ENCODE measurements around the gene TGOLN2. TPM values are rescaled to one million over a fixed set of nuclear protein-coding genes. Genes with fewer than 3 reads are reported as not detected.

Gene TGOLN2
- total and polyA plus RNA-seq, 2 of the 13 experiments (the other 11 are each of a cell fraction or from before 2014, with no cell fraction given), result 99.6 to 155 TPM

DNA sequence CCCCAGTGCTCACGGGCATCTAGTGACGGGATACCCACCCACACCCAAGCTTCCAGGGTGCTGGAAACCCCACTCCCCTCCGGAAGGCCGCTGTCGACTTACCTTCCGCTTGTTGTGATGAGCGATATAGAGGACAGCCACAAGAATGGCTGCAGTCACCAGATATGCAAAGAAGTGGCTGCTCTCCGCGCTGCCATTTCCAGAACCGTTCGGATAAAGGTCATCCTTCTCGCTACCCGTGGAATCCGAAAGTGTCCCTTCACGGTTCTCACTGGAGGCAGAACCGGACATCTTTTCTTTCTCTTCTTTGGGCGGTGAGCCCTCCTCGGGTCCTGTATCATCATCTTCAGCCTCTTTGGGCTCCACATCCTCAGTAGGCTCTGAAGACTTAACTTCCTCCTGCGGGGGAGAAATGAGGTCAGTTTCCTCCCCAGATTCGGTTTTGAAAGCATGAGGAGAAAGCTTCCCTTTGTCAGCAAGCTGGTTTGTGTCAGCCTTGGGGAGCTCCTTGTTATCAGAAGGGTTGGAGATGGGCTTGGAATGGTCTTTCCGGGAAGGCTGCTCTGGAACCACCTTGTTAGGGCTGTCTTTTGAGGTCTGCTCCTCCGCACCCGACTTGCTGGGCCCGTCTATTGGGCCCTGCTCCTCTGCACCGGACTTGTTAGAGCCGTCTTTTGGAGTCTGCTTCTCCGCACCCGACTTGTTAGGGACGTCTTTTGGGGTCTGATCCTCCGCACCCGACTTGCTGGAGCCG lies 1.2 kb downstream of the TGOLN2 start (continued):
- TF ChIP-seq MEIS2 (CRISPR knock-in tag; IDR thresholded peaks at IDR 0.05), result 0 out of 2 replicates have a peak, but pooled peaks have one; percentile 23
- peak; percentile 61 for TF ChIP-seq ZNF121 (CRISPR knock-in tag; IDR thresholded peaks at IDR 0.05)
- TF ChIP-seq ZFP37 (CRISPR knock-in tag; IDR thresholded peaks at IDR 0.05; ENCODE audit: borderline replicate concordance), result no peak
- TF ChIP-seq, protein P1, sequence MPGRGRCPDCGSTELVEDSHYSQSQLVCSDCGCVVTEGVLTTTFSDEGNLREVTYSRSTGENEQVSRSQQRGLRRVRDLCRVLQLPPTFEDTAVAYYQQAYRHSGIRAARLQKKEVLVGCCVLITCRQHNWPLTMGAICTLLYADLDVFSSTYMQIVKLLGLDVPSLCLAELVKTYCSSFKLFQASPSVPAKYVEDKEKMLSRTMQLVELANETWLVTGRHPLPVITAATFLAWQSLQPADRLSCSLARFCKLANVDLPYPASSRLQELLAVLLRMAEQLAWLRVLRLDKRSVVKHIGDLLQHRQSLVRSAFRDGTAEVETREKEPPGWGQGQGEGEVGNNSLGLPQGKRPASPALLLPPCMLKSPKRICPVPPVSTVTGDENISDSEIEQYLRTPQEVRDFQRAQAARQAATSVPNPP (CRISPR knock-in tag; IDR thresholded peaks at IDR 0.05), result no peak
- peak; percentile 28; the same call in 1 of the 2 replicates for TF ChIP-seq KMT2B (CRISPR knock-in tag; IDR thresholded peaks at IDR 0.05)
- peak; percentile 42; the same call in 1 of the 2 replicates for TF ChIP-seq PHF8 (CRISPR knock-in tag; IDR thresholded peaks at IDR 0.05)
- peak; percentile 46; the same call in 1 of the 2 replicates for TF ChIP-seq HOXA3 (CRISPR knock-in tag; IDR thresholded peaks at IDR 0.05)
- TF ChIP-seq ZNF589 (CRISPR knock-in tag; conservative IDR thresholded peaks at IDR 0.05), result no peak
- peak; percentile 65; the same call in 1 of the 2 replicates for TF ChIP-seq DNMT3B (CRISPR knock-in tag; conservative IDR thresholded peaks at IDR 0.05)
- TF ChIP-seq ZNF790 (CRISPR knock-in tag; IDR thresholded peaks at IDR 0.05; ENCODE audit: borderline replicate concordance), result no peak
- no peak for TF ChIP-seq GPN1 (CRISPR knock-in tag; IDR thresholded peaks at IDR 0.05; ENCODE audit: borderline replicate concordance)
- TF ChIP-seq SOX6 (IDR thresholded peaks at IDR 0.05), result no peak
- TF ChIP-seq SOX6 (CRISPR knock-in tag; IDR thresholded peaks at IDR 0.05), result 0 out of 2 replicates have a peak, but pooled peaks have one; percentile 18
- no peak for TF ChIP-seq ATF7 (IDR thresholded peaks at IDR 0.05)
- no peak for TF ChIP-seq ATF7 (CRISPR knock-in tag; IDR thresholded peaks at IDR 0.05)
- no peak for TF ChIP-seq ZNF326 (CRISPR knock-in tag; IDR thresholded peaks at IDR 0.05; ENCODE audit: borderline replicate concordance)
- TF ChIP-seq TEAD2 (CRISPR knock-in tag; IDR thresholded peaks at IDR 0.05), result no peak
- no peak for TF ChIP-seq WIZ (CRISPR knock-in tag; IDR thresholded peaks at IDR 0.05)
- TF ChIP-seq FOXK2 (IDR thresholded peaks at IDR 0.05), result no peak
- no peak for TF ChIP-seq ZNF883 (CRISPR knock-in tag; IDR thresholded peaks at IDR 0.05; ENCODE audit: not compliant biosample characterization)
- TF ChIP-seq ZBTB38 (CRISPR knock-in tag; IDR thresholded peaks at IDR 0.05), result no peak
- 0 out of 2 replicates have a peak, but pooled peaks have one; percentile 2 for TF ChIP-seq HNF4G (IDR thresholded peaks at IDR 0.05; ENCODE audit: borderline replicate concordance, low read depth, low read length)
- no peak for TF ChIP-seq HNF4G (CRISPR knock-in tag; IDR thresholded peaks at IDR 0.05; ENCODE audit: borderline replicate concordance, low read depth)
- TF ChIP-seq KMT2A (CRISPR knock-in tag; IDR thresholded peaks at IDR 0.05), result peak; percentile 66; the same call in 1 of the 2 replicates
- no peak for TF ChIP-seq NAIF1 (CRISPR knock-in tag; IDR thresholded peaks at IDR 0.05; ENCODE audit: borderline replicate concordance)
- no peak for TF ChIP-seq ZNF10 (CRISPR knock-in tag; IDR thresholded peaks at IDR 0.05; ENCODE audit: borderline replicate concordance, low read depth)
- TF ChIP-seq, protein P2, sequence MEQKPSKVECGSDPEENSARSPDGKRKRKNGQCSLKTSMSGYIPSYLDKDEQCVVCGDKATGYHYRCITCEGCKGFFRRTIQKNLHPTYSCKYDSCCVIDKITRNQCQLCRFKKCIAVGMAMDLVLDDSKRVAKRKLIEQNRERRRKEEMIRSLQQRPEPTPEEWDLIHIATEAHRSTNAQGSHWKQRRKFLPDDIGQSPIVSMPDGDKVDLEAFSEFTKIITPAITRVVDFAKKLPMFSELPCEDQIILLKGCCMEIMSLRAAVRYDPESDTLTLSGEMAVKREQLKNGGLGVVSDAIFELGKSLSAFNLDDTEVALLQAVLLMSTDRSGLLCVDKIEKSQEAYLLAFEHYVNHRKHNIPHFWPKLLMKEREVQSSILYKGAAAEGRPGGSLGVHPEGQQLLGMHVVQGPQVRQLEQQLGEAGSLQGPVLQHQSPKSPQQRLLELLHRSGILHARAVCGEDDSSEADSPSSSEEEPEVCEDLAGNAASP (CRISPR knock-in tag; IDR thresholded peaks at IDR 0.05; ENCODE audit: borderline replicate concordance), result no peak

All from HepG2 (cell line).